Measurements from ENCODE around the gene SP6.

SP6 gene

DNA sequence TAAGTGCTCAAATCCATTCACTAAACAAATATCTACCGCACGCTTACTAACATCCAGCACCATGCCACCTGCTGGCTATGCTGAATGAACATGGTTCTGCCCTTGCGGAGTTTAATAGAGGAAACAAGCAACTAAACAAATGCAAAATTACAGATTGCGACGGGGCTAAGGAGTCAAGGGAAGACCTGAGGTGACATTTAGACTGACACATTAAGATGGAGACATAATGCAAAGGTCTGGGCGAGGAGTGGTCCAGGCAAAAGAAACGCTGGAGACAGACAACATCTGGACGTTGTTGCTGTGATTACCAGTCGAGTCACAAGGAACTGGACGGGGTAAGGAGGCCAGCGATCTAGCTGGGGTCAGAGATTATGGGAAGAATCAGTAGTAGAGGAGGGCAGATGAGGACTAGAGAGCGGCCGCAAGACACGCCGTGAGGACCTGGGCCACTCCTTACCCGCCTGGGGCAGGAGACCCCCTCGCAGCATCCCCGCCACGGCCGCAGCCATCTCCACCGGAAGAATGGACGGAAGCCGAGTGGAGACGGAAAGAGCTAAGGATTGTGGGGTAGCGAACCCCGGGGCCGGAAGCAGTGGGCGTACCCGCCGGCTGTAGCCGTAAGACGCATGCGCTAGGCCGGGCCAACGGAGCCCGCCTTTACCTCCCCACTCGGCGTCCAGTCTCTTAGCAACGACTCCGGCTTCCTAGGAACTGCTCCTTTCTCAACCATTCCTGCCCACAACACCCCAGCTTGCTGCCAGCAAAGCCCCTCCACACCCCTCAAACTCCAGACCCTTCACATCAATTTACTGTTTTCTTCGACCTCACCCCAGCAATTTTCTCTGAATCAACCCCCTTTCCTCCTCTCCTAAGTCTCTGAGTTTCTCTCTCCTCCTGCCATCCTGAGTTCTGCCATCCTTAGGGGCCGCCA is 19.7 kb downstream of the SP6 start, which contains the start of the genes LRRC46 and MRPL10:
Gene LRRC46, plus strand, starts transcription at position 668 of the 931 bp plus-strand sequence. CDS start 320 bp downstream, outside the sequence.
Gene MRPL10, minus strand, starts transcription at position 539 of the 931 bp plus-strand sequence. Its CDS starts 30 bp downstream, at position 509.
- DNase-seq, result peak; percentile 91

DNA sequence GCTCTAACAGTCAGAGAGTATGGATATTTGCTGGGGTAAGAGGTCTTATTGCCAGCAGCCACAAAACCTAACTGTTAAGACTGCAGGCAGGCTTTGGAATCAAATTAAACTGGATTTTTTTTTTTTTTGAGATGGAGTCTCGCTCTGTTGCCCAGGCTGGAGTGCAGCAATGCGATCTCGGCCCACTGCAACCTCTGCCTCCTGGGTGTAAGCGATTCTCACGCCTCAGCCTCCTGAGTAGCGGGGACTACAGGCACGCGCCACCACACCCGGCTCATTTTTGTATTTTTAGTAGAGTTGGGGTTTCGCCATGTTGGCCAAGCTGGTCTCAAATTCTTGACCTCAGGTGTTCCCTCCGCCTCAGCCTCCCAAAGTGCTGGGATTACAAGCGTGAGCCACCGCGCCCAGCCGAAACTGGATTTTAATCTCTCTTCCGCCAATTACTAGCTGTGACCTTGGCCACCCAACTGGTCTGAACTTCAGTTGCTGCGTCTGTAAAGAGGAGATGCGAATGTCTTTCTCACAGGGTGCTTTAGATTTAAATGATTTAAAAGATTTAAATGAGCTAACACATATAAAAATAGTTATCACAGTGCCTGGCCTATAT is 20.5 kb downstream of the SP6 start:
- no peak for DNase-seq

DNA sequence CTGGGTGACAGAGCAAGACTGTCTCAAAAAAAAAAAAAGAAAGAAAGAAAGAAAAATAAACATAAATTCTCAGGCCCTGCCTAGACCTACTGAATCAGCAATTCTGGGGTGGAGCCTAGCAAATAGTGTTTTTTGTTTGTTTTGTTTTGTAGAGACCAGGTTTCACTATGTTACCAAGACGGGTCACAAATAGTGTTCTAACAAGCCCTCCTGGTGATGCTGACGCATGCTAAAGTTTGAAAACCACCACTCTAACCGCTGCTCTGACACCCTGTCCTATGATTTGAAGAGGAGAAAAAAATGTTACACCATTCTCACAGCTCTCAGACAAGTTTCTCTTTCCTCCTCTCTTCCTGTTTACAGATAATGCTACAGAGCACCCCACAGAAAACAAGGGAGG is 21.1 kb downstream of the SP6 start:
- no peak for DNase-seq

DNA sequence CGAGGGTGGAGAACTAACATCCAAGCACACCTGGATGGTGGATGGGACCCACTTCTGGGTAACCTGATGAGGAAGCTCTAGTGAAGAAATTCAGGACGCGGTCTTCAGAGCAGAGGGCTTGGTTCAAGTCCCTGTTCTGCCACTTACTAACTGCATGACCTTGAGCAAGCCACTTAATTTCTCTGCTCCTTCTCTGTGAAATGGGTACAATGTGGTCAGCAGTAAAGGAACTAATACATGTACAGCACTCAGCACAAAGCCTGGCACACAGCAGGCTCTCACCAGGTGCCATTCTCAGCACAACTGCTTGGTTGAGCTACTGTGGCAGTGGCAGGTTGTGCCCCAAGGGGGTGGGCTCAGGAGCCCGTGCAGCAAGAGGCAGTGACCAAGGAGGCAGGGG is 27.4 kb downstream of the SP6 start:
- no peak for DNase-seq

DNA sequence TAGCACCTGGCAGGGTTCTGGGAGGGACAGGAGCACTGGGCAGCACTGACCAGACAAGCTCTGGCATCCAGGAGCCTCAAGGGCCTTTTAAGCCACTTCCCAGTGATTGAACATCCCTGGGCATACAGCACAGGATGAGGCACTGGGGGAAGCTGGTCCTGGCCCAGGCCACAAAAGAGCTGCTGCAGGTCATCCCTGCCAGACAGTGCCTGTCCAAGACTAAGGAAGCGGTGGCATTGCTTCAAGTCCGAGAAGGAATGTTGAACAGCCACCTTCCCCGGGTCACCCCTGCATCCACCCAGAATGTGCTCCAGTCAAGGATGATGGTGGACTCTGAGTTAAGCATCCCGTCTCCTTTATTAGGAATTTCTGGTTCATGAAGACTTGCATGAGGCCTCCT is 28.2 kb downstream of the SP6 start:
- no peak for DNase-seq

DNA sequence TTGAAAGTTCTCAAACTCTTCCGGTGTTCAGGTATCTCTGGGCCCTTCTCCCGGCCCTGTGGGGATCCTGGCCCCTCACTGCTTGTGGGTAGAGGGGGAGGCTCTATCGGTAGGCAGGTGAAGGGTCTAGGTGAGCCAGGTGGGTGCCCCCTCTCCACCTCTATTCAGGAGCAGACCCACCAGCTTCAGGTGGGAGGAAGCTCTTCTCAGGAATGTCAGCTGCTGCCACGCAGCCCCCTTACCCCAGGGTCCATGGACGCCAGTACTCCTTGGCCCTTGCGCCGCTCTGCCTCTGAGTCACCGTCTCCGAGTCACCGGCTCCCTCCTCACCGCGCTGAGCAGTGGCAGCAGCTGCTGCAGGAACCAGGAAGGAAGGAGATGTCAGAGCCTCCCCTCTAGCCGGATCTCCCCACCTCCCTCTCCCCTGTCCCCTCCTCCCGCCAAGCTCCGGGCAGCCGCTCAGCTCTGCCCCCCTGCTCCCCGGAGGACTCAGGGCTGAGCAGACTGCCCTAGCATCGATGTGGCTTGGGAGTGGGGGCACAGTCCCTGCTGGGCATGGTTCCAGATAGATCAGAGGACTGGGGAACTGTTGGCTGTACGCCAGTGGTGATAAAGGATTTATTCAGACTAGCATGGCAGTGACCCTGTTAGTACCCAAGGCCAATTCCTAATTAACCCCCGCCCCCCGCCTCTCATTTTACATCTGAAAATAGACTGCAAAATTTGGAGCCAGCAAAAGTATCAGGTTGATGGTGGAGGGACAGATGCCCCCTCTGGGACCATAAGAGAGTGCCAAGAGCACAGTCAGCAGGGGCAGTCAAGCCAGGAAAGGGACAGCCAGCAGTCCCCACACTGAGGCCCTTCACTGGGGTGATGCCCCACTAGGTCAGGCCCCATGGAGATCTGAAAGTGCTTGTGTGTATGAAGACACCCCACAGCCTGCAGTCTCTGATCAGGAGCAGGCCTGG is 29.3 kb downstream of the SP6 start, which contains the start of gene OSBPL7:
Gene OSBPL7, minus strand, starts transcription at position 371 of the 968 bp plus-strand sequence. CDS start 1,516 bp downstream, outside the sequence.
- peak; percentile 82 for DNase-seq

DNA sequence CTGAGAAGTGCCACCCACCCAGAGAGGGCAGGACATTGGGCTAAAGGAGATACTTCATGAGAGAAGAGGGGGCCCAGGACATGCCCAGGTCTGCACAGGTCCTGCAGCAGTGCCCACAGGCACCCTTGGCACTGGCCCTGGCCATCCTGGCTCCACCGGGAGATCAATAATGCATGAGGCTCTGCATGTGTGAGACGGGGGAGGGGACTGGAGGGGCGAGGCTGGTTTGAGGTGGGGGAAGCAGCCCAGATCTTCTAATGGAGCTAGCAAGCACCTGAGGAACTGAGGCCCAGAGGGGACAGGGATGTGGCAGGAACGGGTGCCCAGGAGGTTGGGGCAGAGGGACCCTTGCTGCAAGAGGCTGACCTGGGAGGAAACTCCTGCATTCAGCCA is 29.9 kb downstream of the SP6 start:
- no peak for DNase-seq

DNA sequence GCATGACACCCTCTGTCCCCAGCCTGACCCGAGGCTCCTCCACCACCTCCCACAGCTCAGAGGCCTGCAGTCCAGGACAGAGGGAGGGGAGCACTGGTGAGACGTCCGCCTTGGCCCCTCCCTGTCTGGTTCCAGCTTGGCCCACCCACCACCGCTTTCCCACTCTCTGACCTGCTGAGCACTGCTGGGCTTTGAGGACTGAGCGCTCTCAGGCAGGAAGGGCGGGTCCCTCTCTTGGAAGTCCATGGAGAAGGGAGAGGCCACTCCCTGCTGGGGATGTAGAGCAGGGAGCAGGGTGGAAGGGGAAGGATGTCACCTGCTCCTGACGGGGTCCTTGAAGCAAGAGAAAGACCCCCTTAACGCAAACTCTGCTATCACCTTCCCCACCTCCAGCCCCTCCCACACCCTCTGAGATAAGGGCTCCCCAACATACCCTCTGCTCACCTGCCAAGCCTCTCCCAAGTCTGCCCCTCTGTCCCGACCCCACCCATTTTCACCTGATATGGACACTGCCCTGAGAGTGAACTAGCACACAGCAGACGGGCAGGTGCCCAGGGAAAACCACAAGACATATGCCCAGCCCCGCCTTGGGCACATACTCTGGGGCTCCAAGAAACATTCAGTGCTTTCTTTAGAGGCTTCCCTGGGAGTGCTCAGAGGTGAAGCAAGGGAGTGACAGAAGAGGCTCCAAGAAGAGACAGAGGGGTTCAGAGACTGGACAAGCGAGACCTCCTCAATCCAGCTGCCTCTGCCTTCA is 30.8 kb downstream of the SP6 start:
- no peak for DNase-seq

DNA sequence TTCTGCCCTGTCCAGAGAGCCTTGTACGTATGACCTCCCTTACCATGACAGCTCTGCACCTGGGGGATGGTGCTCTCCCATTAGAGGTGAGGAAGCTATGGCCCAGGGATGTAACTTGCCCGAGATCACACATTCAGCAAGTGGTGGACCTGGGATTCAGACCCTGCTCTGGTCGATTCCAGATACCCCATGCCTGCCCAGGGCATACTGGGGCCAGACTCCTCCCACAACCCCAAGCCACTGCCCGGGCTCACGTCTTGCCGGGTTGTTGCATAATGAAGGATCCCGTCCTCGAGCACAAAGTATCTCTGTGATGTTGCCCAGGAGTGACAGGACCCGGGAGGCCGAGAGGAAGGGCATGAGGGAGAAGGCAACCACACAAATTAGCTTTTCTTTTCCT is 31.5 kb downstream of the SP6 start:
- DNase-seq, result no peak

DNA sequence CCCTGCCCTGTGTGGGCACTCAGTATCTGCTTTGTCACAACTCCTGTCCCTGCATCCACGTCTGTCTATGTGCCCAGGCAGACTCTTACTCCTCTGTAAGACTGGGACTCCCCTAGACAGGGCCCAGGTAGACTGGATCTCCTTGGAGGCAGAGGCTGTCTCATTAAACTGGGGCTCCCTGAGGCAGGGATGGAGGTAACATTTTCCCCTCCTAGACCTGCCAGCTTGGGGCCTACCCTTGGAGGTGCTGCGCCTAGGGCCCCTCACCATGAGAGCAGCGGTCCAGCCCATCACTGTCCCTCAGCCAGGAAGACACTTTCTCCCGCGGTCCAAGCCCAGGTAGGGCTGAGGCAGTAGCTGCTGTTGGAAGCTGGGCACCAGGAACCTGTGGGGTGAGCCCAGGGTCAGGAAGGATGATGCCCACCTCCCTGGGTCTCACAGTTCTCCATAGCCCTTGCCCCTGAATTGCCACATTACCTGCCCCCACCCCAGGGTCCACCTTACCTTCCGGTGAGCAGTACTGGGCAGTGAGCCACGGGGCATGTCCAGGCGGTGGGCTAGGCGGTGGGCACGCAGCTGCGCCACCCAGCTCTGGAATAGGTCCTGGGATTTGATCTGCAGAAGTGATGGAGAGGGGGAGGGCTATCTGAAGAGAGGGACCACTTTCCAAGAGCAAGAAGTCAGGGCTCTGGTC is 32.8 kb downstream of the SP6 start:
- DNase-seq, result no peak

DNA sequence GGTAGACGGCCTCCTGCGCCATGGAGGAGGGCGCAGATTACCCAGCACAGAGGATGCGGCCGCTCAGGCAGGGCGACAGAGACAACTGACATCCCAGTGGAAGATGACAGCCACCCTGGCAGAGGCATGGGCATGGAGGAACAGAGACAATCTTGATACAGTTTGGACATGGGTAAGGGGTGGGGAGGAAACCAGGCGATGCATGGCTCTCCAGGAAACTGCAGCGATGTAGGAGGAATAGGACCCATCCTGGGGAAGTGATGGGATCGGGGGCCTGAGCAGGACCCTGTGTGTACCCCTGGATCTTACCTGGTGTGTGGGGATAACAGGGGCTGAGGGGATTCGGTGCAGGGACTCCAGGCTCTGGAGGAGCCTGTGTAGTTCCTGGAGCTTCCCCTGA is 34.0 kb downstream of the SP6 start:
- DNase-seq, result no peak

DNA sequence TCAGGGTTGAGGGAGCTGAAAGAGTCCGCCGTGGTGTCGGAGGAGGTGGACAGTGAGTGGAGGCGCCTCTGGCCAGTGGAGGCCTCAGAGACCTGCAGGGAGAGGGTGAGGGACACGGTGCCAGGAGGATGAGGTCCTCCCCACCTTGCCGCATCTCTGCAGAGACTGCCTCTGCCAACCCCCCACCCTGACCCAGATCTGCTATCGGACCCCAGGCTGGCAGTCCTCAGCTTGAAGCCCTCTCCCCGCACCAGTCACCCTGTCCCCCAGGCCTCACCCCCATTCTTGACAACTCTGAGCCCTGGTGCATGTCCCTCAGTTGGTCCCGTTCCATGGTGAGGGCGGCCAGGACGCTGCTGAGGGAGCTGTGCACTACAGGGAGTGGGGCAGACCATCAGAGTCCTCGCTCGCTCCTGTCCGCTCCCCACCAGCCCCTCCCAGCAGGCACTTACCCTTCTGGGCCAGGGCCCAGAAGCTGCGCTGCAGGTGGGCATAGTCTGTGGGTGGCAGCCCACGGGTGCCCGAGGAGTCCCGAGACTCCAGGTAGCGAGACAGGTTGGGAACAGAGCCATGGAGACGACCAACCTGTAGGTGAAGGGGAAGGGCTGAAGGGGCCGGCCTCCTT is 34.7 kb downstream of the SP6 start:
- no peak for DNase-seq

DNA sequence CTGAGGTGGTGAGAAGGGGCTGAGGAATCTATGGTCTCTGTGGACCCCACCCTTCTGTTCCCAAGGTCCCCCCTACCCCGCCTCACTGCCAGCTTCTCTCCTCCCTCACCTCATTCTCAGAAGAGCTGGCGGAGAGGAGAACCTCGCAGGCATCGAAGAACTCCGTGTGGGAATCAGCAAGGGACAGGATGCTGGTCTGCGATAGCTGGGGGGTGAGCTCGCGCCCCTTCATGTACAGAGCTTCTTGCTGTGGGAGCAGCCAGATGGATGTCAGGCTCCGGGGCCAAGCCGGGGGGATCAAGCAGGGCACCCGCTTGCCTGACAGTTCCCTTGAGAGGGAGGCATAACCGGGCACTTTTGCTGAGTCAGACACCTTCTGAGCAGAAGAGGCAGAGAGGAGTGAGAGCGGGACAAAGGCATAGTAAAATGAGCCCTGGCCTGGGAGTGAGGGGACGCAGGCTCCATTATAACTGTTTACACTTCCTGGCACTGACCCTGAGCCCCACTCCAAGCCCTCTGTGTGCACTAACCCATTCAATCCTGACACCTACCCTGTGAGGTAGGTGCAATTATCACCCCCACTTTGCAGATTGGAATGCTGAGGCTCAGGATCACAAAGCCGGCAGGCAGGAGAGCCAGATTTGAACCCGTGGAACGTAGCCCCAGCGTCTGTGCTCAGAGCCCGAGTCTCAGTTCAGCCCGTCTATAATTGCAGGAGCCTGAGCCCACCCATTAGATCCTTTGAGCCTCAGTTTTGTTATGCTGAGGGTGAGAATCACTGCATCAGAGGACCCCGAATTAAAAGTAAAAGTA is 35.7 kb downstream of the SP6 start:
- no peak for DNase-seq

DNA sequence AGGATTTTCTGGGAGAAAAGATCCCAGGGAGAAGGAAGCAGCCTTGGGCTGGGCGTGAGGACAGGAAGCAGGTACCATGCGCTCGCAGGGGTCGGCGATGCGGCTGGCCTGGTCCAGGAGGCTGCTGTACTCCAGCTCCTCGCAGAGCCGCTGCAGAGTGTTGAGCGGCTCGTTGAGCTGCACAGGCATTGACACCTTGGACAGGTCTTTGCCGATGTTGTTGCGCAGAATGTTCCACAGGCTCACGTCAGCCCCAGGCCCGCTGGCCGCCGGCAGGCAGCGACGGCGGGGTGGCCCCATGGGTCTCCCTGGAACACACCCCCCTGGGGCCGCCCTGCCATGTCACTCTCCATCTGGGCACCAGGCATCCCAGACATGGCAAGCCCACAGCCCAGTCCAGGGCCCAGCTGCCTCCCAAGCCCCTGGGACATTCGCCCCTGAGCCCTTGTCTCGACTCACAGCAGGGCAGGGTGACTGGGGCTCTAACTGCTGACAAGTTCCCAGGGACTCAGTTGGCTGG is 37.4 kb downstream of the SP6 start:
- DNase-seq, result no peak

DNA sequence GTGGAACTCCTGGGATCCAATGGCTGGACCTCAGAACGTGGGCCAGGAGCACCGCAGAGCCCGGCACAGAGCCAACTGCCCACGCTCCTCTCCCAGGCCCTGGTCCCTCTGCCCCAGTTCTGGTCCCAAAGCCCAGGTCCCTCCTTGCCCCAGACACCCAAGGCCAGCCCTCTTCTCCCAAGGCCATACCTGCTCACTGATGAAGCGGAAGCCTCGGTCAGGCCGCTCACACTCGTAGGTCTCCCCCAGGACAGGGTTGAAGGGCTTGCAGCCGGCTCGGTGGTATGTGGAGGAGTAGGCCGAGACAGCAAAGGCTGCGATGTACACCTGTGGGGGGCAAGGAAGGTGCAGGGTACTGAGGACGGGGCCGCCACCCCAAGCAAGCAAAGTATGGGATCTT is 37.9 kb downstream of the SP6 start:
- DNase-seq, result no peak

DNA sequence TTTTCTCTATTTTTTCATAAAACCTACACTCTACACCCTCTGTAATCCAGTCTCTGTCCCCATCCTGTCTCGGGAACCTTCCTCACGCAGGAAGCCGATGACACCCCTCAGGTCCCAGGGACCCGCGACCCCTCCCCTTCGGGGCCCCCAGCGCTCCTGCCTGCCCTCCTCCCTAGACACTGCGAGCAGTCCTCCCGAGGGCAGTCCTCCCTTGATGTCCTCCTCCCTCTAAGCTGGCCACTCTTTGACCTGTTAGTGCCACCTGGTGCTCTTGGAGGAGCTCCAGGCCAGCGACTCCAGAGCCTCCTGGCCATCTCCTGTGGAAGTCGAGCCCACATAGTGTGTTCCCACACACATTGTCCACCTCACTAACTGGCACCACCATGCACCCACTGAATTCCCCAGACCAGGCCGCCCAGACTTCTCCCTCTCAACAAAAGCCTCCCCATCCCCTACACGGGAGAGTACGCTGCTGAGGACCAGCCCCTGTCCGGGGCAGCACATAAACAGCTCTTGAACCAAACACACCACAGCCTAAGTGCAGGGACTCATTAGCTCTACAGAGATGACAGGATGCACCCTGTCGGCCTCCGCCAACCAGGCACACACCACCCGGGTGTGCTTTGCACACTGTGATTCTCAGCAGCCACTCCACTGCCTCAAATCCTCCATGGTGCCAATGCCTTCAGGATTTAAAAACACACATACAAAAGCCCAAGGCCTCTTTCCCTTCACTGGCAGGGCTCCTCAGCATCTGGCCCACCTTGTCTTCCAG is 38.6 kb downstream of the SP6 start:
- DNase-seq, result no peak

DNA sequence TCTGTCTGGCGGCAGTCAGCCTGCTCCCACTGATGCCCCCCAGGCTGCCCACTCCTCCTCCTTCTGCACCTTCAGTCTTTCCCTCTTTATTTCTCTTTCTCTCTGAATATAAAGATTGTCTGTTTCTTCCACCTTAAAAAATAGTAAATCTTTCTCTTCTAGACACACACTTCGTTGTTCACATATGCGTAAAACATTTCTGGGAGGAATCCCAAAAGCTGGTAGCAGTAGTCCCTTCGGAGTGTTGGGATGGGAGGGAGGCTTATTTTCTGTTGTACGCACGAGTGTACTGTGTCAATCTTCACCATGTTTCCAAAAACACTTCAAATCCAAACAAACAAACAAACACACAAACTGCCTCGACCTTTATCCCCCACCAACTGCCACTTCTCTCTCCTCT is 39.3 kb downstream of the SP6 start:
- DNase-seq, result no peak

DNA sequence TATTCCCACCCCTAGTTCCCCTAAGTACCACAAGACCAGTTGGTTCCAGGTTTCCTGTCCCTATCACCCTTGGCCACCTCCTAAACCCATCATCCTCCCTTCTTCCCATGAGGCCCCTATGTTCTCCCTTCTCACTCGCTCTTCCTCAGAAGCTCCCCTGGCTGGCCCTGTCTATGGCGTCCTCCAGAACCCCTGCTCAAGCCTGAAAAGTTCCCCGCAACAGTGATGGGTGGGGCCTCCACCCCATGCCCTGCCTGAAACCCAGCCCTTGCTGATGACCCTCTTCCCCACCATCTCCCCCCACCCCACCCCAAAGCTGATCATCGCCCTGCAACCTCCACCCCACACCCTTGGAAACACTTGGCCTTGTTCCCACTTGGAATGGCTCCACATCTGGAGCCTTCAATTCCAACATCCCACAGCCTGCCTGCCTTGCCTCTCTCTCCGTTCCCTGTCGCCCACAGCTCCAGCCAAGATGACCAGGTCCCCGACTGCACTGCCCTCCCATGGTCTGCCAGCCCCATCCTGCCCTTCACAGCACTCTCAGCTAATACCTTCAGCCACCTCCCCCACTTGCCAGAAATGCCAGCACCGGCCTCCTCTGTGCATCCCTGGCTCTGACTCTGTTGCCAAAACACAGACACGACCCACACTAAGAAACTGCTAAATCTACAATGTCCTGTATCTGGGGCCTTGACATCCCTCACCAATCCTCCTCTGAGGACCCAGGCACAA is 39.9 kb downstream of the SP6 start:
- DNase-seq, result no peak
